Liver (tissue), 9 donors: ENCODE results near the gene PAXX. TPM values are rescaled to one million over a fixed set of nuclear protein-coding genes. Genes with fewer than 3 reads are reported as not detected.

Source experiments
- DNase-seq: peaks from one replicate; pipeline ENCODE4 v3.0.0-alpha.2; 2017; ENCODE audit warnings: low spot score
- H3K27ac ChIP-seq, 2 donors: one replicate each; pipeline ENCODE4 v1.7.0; 2013; ENCODE audit warnings: inconsistent platforms in 2 of 2, low read length in 2 of 2, control low read depth in 1 of 2, low read depth in 1 of 2, mild to moderate bottlenecking in 1 of 2
- H3K27me3 ChIP-seq, 4 donors: one replicate each; pipeline versions ENCODE4 v1.6.1 to v1.7.0; 2013; ENCODE audit warnings: low read length in 3 of 4, inconsistent platforms in 1 of 4, mild to moderate bottlenecking in 1 of 4, moderate library complexity in 1 of 4; ENCODE audit not compliant: control insufficient read depth in 4 of 4, insufficient read depth in 4 of 4
- H3K36me3 ChIP-seq, 4 donors: one replicate each; pipeline versions ENCODE4 v1.6.1 to v1.7.0; 2013; ENCODE audit warnings: low read length in 3 of 4, mild to moderate bottlenecking in 3 of 4, low read depth in 1 of 4, moderate library complexity in 1 of 4; ENCODE audit not compliant: control insufficient read depth in 4 of 4, insufficient read depth in 3 of 4
- H3K4me1 ChIP-seq, 4 donors: one replicate each; pipeline versions ENCODE4 v1.6.1 to v1.7.0; 2013; ENCODE audit warnings: low read length in 3 of 4, mild to moderate bottlenecking in 3 of 4, moderate library complexity in 1 of 4; ENCODE audit not compliant: control insufficient read depth in 4 of 4, insufficient read depth in 4 of 4
- H3K4me3 ChIP-seq, 3 donors: one replicate each; pipeline versions ENCODE4 v1.6.1 to v1.7.0; 2013; ENCODE audit warnings: low read length in 3 of 3, control low read depth in 1 of 3, low read depth in 1 of 3, mild to moderate bottlenecking in 1 of 3
- H3K9ac ChIP-seq, 2 donors: one replicate each; pipeline ENCODE4 v1.7.0; 2013; ENCODE audit warnings: low read length in 2 of 2, mild to moderate bottlenecking in 2 of 2, moderate library complexity in 2 of 2, control low read depth in 1 of 2, low read depth in 1 of 2
- H3K9me3 ChIP-seq, 4 donors: one replicate each; pipeline versions ENCODE4 v1.6.1 to v1.7.0; 2013; ENCODE audit warnings: low read length in 3 of 4; ENCODE audit not compliant: control insufficient read depth in 4 of 4
- EGR1 ChIP-seq, 2 donors: IDR thresholded peaks; 2 replicates each; pipeline ENCODE4 v1.6.1; 2016 to 2018; ENCODE audit warnings: antibody characterized with exemption in 2 of 2, low read depth in 2 of 2
- FOXA1 ChIP-seq: IDR thresholded peaks from 2 replicates; pipeline ENCODE4 v1.6.1; 2016; ENCODE audit warnings: antibody characterized with exemption
- FOXA2 ChIP-seq: IDR thresholded peaks from 2 replicates; pipeline ENCODE4 v1.6.1; 2016; ENCODE audit warnings: antibody characterized with exemption
- HNF4A ChIP-seq, 2 donors: conservative IDR thresholded peaks; 2 replicates each; pipeline ENCODE4 v1.6.1; 2016; ENCODE audit warnings: antibody characterized with exemption in 2 of 2, mild to moderate bottlenecking in 2 of 2
- HNF4G ChIP-seq: IDR thresholded peaks from 2 replicates; pipeline ENCODE4 v1.6.1; 2016; ENCODE audit warnings: antibody characterized with exemption
- JUND ChIP-seq, 2 donors: IDR thresholded peaks; 2 replicates each; pipeline ENCODE4 v1.6.1; 2016; ENCODE audit warnings: antibody characterized with exemption in 2 of 2
- NR2F2 ChIP-seq: IDR thresholded peaks from 2 replicates; pipeline ENCODE4 v1.6.1; 2016; ENCODE audit warnings: antibody characterized with exemption
- RAD21 ChIP-seq, 2 donors: IDR thresholded peaks; 2 replicates each; pipeline ENCODE4 v1.6.1; 2016; ENCODE audit warnings: antibody characterized with exemption in 2 of 2, mild to moderate bottlenecking in 2 of 2
- RXRA ChIP-seq, 2 donors: IDR thresholded peaks; 2 replicates each; pipeline ENCODE4 v1.6.1; 2017 to 2018; ENCODE audit warnings: antibody characterized with exemption in 2 of 2, mild to moderate bottlenecking in 1 of 2
- SP1 ChIP-seq: IDR thresholded peaks from 2 replicates; pipeline ENCODE4 v1.6.1; 2018; ENCODE audit warnings: antibody characterized with exemption, mild to moderate bottlenecking
- TAF1 ChIP-seq: conservative IDR thresholded peaks from 2 replicates; pipeline ENCODE4 v1.6.1; 2016; ENCODE audit warnings: antibody characterized with exemption, mild to moderate bottlenecking
- YY1 ChIP-seq: IDR thresholded peaks from 2 replicates; pipeline ENCODE4 v1.6.1; 2016; ENCODE audit warnings: antibody characterized with exemption, mild to moderate bottlenecking
- WGBS: extraction: QIAGEN DNeasy Blood & Tissue Kit; methylation state at CpG from one replicate; pipeline ENCODE4 v1.1.7; 2013; 5-methylcytosine and 5-hydroxymethylcytosine counted together
- polyA plus RNA-seq, 2 donors: library from polyadenylated mRNA; stranded (reverse) in 1 of 2; unstranded in 1 of 2; fragments of 200-250 nt in 1 of 2; fragments of >200 nt in 1 of 2; fragmentation: Nextera tagmentation in 1 of 2; extraction: Ambion mirVana in 1 of 2; gene quantifications; one replicate each; pipeline versions ENCODE4 v1.2.1 to v1.2.3, GENCODE V29; 2013 to 2015
- total RNA-seq, 2 donors: library from RNA; depleted of rRNA; stranded (reverse); fragments of >200 nt; gene quantifications; one replicate each; pipeline ENCODE4 v1.2.3, GENCODE V29; 2014
- TF ChIP-seq, protein P1 (sequence below): IDR thresholded peaks from 2 replicates; pipeline ENCODE4 v1.6.1; 2016; ENCODE audit warnings: antibody characterized with exemption
- TF ChIP-seq, protein P2 (sequence below): fragments of 150-350 bp; IDR thresholded peaks from 2 replicates; pipeline ENCODE4 v1.5.1; 2017; ENCODE audit warnings: improper control_type of control experiment, low read depth, low read length; ENCODE audit not compliant: missing input control
- TF ChIP-seq, protein P3 (sequence below): IDR thresholded peaks from 2 replicates; pipeline ENCODE4 v1.6.1; 2016; ENCODE audit warnings: antibody characterized with exemption, mild to moderate bottlenecking
- TF ChIP-seq, protein P4 (sequence below): IDR thresholded peaks from 2 replicates; pipeline ENCODE4 v1.6.1; 2016; ENCODE audit warnings: antibody characterized with exemption
- donor health status: healthy.
- donor health status: healthy.
- donor health status: healthy.
- donor health status: healthy.
- donor health status: healthy.

The PAXX gene
- total and polyA plus RNA-seq, 4 donors, result 7.3 to 34.1 (median 19.2) TPM

DNA sequence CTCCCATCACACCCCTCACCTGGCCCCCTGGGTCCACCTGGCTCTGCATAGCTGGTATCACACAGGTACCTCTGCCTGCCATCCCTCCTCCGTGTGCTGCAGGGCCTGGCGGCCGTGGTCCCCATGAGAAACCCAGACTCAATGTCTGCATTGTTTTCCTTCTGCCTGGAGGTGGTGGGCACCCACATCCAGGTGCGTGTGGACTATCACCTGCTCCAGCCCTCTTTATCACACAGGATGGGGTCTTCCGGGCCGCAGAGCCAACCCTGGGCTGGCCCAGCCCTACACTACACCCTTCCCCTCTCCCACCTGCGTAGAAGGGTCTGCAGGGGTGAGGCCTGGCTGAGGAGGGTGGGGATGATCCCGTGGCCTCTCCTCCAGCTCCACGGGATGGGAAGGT, 46.7 kb downstream of the PAXX start:
- TF ChIP-seq SP1 (no peak), HNF4A (conservative IDR thresholded peaks at IDR 0.05) (no peak), HNF4G (no peak), EGR1 (IDR thresholded peaks at IDR 0.05; ENCODE audit: low read depth in 2 of 2) (no peak), RAD21 (IDR thresholded peaks at IDR 0.05) (no peak), RXRA (IDR thresholded peaks at IDR 0.05) (no peak), FOXA2 (no peak), TAF1 (no peak), NR2F2 (no peak), JUND (IDR thresholded peaks at IDR 0.05) (no peak), YY1 (no peak), FOXA1 (no peak)
- TF ChIP-seq, protein P1, sequence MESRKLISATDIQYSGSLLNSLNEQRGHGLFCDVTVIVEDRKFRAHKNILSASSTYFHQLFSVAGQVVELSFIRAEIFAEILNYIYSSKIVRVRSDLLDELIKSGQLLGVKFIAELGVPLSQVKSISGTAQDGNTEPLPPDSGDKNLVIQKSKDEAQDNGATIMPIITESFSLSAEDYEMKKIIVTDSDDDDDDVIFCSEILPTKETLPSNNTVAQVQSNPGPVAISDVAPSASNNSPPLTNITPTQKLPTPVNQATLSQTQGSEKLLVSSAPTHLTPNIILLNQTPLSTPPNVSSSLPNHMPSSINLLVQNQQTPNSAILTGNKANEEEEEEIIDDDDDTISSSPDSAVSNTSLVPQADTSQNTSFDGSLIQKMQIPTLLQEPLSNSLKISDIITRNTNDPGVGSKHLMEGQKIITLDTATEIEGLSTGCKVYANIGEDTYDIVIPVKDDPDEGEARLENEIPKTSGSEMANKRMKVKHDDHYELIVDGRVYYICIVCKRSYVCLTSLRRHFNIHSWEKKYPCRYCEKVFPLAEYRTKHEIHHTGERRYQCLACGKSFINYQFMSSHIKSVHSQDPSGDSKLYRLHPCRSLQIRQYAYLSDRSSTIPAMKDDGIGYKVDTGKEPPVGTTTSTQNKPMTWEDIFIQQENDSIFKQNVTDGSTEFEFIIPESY, result no peak
- TF ChIP-seq, protein P2, sequence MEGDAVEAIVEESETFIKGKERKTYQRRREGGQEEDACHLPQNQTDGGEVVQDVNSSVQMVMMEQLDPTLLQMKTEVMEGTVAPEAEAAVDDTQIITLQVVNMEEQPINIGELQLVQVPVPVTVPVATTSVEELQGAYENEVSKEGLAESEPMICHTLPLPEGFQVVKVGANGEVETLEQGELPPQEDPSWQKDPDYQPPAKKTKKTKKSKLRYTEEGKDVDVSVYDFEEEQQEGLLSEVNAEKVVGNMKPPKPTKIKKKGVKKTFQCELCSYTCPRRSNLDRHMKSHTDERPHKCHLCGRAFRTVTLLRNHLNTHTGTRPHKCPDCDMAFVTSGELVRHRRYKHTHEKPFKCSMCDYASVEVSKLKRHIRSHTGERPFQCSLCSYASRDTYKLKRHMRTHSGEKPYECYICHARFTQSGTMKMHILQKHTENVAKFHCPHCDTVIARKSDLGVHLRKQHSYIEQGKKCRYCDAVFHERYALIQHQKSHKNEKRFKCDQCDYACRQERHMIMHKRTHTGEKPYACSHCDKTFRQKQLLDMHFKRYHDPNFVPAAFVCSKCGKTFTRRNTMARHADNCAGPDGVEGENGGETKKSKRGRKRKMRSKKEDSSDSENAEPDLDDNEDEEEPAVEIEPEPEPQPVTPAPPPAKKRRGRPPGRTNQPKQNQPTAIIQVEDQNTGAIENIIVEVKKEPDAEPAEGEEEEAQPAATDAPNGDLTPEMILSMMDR, result no peak
- TF ChIP-seq, protein P3, sequence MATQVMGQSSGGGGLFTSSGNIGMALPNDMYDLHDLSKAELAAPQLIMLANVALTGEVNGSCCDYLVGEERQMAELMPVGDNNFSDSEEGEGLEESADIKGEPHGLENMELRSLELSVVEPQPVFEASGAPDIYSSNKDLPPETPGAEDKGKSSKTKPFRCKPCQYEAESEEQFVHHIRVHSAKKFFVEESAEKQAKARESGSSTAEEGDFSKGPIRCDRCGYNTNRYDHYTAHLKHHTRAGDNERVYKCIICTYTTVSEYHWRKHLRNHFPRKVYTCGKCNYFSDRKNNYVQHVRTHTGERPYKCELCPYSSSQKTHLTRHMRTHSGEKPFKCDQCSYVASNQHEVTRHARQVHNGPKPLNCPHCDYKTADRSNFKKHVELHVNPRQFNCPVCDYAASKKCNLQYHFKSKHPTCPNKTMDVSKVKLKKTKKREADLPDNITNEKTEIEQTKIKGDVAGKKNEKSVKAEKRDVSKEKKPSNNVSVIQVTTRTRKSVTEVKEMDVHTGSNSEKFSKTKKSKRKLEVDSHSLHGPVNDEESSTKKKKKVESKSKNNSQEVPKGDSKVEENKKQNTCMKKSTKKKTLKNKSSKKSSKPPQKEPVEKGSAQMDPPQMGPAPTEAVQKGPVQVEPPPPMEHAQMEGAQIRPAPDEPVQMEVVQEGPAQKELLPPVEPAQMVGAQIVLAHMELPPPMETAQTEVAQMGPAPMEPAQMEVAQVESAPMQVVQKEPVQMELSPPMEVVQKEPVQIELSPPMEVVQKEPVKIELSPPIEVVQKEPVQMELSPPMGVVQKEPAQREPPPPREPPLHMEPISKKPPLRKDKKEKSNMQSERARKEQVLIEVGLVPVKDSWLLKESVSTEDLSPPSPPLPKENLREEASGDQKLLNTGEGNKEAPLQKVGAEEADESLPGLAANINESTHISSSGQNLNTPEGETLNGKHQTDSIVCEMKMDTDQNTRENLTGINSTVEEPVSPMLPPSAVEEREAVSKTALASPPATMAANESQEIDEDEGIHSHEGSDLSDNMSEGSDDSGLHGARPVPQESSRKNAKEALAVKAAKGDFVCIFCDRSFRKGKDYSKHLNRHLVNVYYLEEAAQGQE, result no peak
- TF ChIP-seq, protein P4, sequence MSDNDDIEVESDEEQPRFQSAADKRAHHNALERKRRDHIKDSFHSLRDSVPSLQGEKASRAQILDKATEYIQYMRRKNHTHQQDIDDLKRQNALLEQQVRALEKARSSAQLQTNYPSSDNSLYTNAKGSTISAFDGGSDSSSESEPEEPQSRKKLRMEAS, result no peak
- DNase-seq, result no peak
- Histone ChIP-seq H3K9ac (no peak overlapping the region), H3K4me3 (no peak overlapping the region), H3K27me3 (peaks cover 0 to 8% (median under 1%) of the 10 kb centered on the region in 4 donors), H3K36me3 (no peaks in the 10 kb centered on the region), H3K9me3 (no peaks in the 10 kb centered on the region), H3K27ac (no peak overlapping the region), H3K4me1 (peaks cover 0 to 15% (median 0%) of the 10 kb centered on the region in 4 donors)
- WGBS, result 78% methylated on average over 9 of the region's 9 CpGs

DNA sequence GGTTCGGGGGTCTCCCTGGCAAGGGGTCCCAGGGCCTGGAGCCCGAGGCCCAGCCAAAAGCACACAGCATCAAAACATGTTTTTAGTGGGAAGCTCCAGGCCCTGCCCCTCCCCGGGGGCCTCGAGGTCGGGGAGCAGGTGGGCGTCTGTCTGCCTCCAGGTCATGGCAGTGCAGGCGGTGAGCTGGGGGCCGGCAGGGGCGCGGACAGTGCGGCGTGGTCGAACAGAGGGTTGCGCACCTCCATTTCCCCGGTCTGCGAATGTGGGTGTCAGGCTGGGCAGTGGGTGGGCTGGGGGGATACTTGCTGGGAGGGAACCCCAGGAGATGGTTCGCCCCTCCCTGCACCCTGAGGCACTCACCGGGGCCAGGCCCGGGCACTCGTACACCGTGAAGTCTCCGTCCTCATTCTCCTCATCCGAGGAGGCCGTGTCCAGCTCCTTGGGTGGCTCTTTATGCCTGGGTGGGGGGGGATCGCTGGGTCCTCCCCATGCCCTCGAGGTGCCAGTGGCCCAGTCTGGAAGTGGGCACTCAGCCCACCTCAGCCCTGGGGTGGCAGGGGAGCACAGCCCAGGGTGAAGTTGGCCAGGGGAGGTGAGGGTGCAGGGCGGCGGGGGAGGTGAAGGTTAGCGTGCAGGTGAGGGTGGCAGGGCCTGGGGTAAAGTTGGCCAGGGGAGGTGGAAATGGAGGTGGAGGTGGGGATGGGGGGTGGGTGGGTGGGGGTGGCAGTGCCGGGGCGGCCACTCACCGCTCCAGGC, 47.6 kb downstream of the PAXX start:
- 85% methylated on average over 32 of the region's 32 CpGs for WGBS
- no peak for DNase-seq
- Histone ChIP-seq H3K9ac (no peak overlapping the region), H3K4me1 (peaks cover 0 to 20% (median 0%) of the 10 kb centered on the region in 4 donors), H3K9me3 (no peaks in the 10 kb centered on the region), H3K4me3 (no peak overlapping the region), H3K27me3 (peaks cover 0 to 8% (median under 1%) of the 10 kb centered on the region in 4 donors), H3K36me3 (no peaks in the 10 kb centered on the region), H3K27ac (no peak overlapping the region)
- TF ChIP-seq YY1 (no peak), JUND (IDR thresholded peaks at IDR 0.05) (no peak), SP1 (no peak), RAD21 (IDR thresholded peaks at IDR 0.05) (no peak), TAF1 (no peak), NR2F2 (no peak), RXRA (IDR thresholded peaks at IDR 0.05) (no peak), FOXA2 (no peak), FOXA1 (no peak)
- TF ChIP-seq, protein P1, result no peak
- TF ChIP-seq, protein P2, result no peak
